ENCODE measurements around the gene MPHOSPH9. TPM values are rescaled to one million over a fixed set of nuclear protein-coding genes. Genes with fewer than 3 reads are reported as not detected.

The MPHOSPH9 gene
- polyA plus RNA-seq, 3 donors = 6.3 to 14.1 (median 9.2) TPM

- 100% methylated on average over 2 of the region's 4 CpGs for WGBS (ENCODE audit: insufficient coverage)
- H3K4me3 ChIP-seq (replicated peaks in 1 of 3; ENCODE audit: low read depth in 2 of 3, low read length in 3 of 3) = no peak overlapping the region
- no peak overlapping the region for H3K9ac ChIP-seq (ENCODE audit: insufficient read depth, low read length, poor library complexity, severe bottlenecking)
- no peak overlapping the region for H3K4me2 ChIP-seq (replicated peaks; ENCODE audit: extremely low read depth, low read length, poor library complexity, severe bottlenecking)
- Mint-ChIP-seq H3K36me3 (peaks cover 74 to 92% of the 10 kb centered on the region in 2 donors), H3K4me1 (peaks cover 3% of the 10 kb centered on the region), H3K9me3 (no peaks in the 10 kb centered on the region), H3K4me3 (no peak overlapping the region), H3K27ac (no peak overlapping the region), H3K27me3 (ENCODE audit: low read depth in 3 of 3) (peaks cover 0 to 1% (median 0%) of the 10 kb centered on the region in 3 donors)
- H2AFZ ChIP-seq (ENCODE audit: insufficient read depth, low read depth, low read length, poor library complexity, severe bottlenecking) = no peak overlapping the region
- no peak overlapping the region for H3K27ac ChIP-seq (ENCODE audit: low read depth in 1 of 2, low read length in 2 of 2)
- H3K27me3 ChIP-seq (ENCODE audit: control insufficient read depth in 2 of 2, insufficient read depth in 2 of 2, low read length in 2 of 2) = no peaks in the 10 kb centered on the region
- H3K79me2 ChIP-seq (ENCODE audit: insufficient read depth, low read length) = peaks cover under 1% of the 10 kb centered on the region
- no peaks in the 10 kb centered on the region for H3K9me3 ChIP-seq (replicated peaks in 1 of 2; ENCODE audit: control insufficient read depth in 1 of 2, insufficient read depth in 1 of 2, low read length in 2 of 2)
- H3K36me3 ChIP-seq (replicated peaks in 1 of 2; ENCODE audit: control insufficient read depth in 1 of 2, insufficient read depth in 2 of 2, low read length in 2 of 2) = peaks cover 63 to 95% of the 10 kb centered on the region in 2 donors
- intact Hi-C loops (cut with micrococcal nuclease) = no loop called here
- H3K4me1 ChIP-seq (ENCODE audit: control insufficient read depth in 1 of 2, insufficient read depth in 2 of 2, low read length in 2 of 2) = no peaks in the 10 kb centered on the region
- no peak for TF ChIP-seq CTCF (IDR thresholded peaks at IDR 0.05)
- DNase-seq = no peak
- no peaks in the 10 kb centered on the region for H4K20me1 ChIP-seq (ENCODE audit: insufficient read depth, low read length)
Measured at GRCh38 chr12:123258593-123258992, 25.7 kb upstream of the MPHOSPH9 start.

DNA sequence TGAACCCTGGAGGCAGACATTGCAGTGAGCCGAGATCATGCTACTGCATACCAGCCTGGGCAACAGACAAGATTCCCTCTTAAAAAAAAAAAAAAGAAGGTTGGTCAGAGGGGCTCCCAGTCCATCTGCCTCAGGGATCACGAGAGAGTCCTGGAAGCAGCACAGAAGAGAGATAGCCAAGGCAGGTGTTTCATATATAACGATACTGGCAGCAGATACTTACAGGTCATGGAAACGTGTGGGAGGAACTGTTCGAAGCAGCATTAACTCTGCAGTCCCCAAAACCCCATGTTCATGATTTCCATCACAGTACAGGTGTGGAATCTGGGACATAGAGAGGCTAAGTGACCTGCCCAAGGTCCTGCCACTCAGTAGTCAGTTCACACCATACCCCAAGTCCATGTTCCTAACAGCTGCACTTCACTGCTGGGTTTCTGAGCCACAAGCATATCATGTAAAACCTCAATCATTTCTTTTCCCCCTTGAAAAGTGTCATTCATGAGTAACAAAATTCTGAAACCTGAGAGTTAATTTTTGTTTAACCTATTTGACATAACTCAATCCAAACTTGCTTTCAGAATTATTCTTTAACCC, 22.0 kb upstream of the MPHOSPH9 start:
- H3K4me3 Mint-ChIP-seq = no peak overlapping the region
- WGBS (ENCODE audit: insufficient coverage) = 94% methylated on average over 2 of the region's 5 CpGs
- H3K4me3 ChIP-seq (replicated peaks in 1 of 3; ENCODE audit: low read depth in 2 of 3, low read length in 3 of 3) = no peak overlapping the region
- no peaks in the 10 kb centered on the region for H3K9me3 ChIP-seq (replicated peaks in 1 of 2; ENCODE audit: control insufficient read depth in 1 of 2, insufficient read depth in 1 of 2, low read length in 2 of 2)
- intact Hi-C loops (cut with micrococcal nuclease) = no loop called here
- no peaks in the 10 kb centered on the region for H3K27me3 Mint-ChIP-seq (ENCODE audit: low read depth in 3 of 3)
- H4K20me1 ChIP-seq (ENCODE audit: insufficient read depth, low read length) = peaks cover 6% of the 10 kb centered on the region
- peaks cover 43 to 70% of the 10 kb centered on the region in 2 donors for H3K36me3 ChIP-seq (replicated peaks in 1 of 2; ENCODE audit: control insufficient read depth in 1 of 2, insufficient read depth in 2 of 2, low read length in 2 of 2)
- no peaks in the 10 kb centered on the region for H3K27me3 ChIP-seq (ENCODE audit: control insufficient read depth in 2 of 2, insufficient read depth in 2 of 2, low read length in 2 of 2)
- peaks cover 50 to 65% of the 10 kb centered on the region in 2 donors for H3K36me3 Mint-ChIP-seq
- peaks cover 30% of the 10 kb centered on the region for H3K79me2 ChIP-seq (ENCODE audit: insufficient read depth, low read length)
- H3K27ac Mint-ChIP-seq = peak overlapping the region in 1 of 7 donors; percentile 1
- no peak overlapping the region for H3K9ac ChIP-seq (ENCODE audit: insufficient read depth, low read length, poor library complexity, severe bottlenecking)
- H3K9me3 Mint-ChIP-seq = no peaks in the 10 kb centered on the region
- no peak for DNase-seq
- H3K4me1 Mint-ChIP-seq = peaks cover 20% of the 10 kb centered on the region
- H2AFZ ChIP-seq (ENCODE audit: insufficient read depth, low read depth, low read length, poor library complexity, severe bottlenecking) = no peak overlapping the region
- no peak for TF ChIP-seq CTCF (IDR thresholded peaks at IDR 0.05)
- H3K4me1 ChIP-seq (ENCODE audit: control insufficient read depth in 1 of 2, insufficient read depth in 2 of 2, low read length in 2 of 2) = peaks cover 8% of the 10 kb centered on the region in 2 donors
- no peak overlapping the region for H3K27ac ChIP-seq (ENCODE audit: low read depth in 1 of 2, low read length in 2 of 2)
- H3K4me2 ChIP-seq (replicated peaks; ENCODE audit: extremely low read depth, low read length, poor library complexity, severe bottlenecking) = no peak overlapping the region

All from CD14-positive monocyte (primary cell).